HFFc6 (cell line): ENCODE results near the gene POMGNT2. TPM values are rescaled to one million over a fixed set of nuclear protein-coding genes. Genes with fewer than 3 reads are reported as not detected.

ENCODE experiments used
- DNase-seq: peaks from one replicate; pipeline ENCODE4 v3.0.0-alpha.2; 2018
- H3K27ac Mint-ChIP-seq: 2 replicates; pipeline ENCODE4 v1.8.0; 2020; ENCODE audit warnings: mild to moderate bottlenecking, mixed read lengths
- H3K27me3 Mint-ChIP-seq: 2 replicates; pipeline ENCODE4 v1.8.0; 2021; ENCODE audit warnings: mild to moderate bottlenecking, moderate library complexity, mixed read lengths; ENCODE audit not compliant: insufficient read depth
- H3K36me3 Mint-ChIP-seq: 2 replicates; pipeline ENCODE4 v1.8.0; 2021; ENCODE audit warnings: low read depth, mixed read lengths
- H3K4me1 Mint-ChIP-seq: 2 replicates; pipeline ENCODE4 v1.8.0; 2020; ENCODE audit warnings: low read depth, mixed read lengths
- H3K4me3 Mint-ChIP-seq: 2 replicates; pipeline ENCODE4 v1.8.0; 2020; ENCODE audit warnings: mild to moderate bottlenecking, moderate library complexity, mixed read lengths
- H3K9me3 Mint-ChIP-seq: 2 replicates; pipeline ENCODE4 v1.8.0; 2020; ENCODE audit warnings: mild to moderate bottlenecking, mixed read lengths
- total RNA-seq, 6 experiments: library from RNA; stranded (reverse); fragmentation: NEBNext Ultra II Directional; extraction: Animal tissue kit (Norgen Biotek cat#: 25700); gene quantifications; 2 replicates in 1 of 6; 3 replicates in 5 of 6; pipeline ENCODE4 v1.2.3, GENCODE V29; 2021
- TF ChIP-seq, protein P1 (sequence below): fragments of 200-600 bp; sonication (generic); IDR thresholded peaks from 2 replicates; pipeline ENCODE4 v1.5.0; 2021; ENCODE audit warnings: antibody characterized with exemption, mild to moderate bottlenecking

The POMGNT2 gene
- total RNA-seq, 6 experiments from 2014 or later, result 6.7 to 10.4 (median 8.2) TPM

DNA sequence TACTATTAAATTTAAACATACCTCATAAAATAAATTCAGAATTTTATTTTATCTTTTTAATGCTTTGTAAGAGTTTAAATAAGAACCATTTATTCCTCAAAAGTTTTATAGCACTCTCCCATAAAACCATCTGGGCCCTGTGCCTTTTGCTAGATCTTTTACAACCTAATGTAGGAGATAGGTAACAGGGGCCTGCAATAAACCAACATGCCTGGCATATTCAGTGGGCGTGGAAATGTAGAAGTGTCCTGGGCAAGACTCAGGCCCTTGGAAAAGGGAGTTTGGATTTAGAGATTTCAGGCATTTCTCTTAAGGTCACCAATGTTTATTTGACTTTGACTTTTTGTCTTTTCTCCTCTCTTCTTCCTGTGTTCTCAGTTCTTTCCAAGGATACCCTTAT lies 46.4 kb downstream of the POMGNT2 start:
- Mint-ChIP-seq H3K27me3 (peaks cover 27% of the 10 kb centered on the region), H3K36me3 (no peaks in the 10 kb centered on the region), H3K9me3 (no peaks in the 10 kb centered on the region), H3K4me3 (no peak overlapping the region), H3K4me1 (no peaks in the 10 kb centered on the region; the same call in 1 of the 2 replicates), H3K27ac (no peak overlapping the region)
- TF ChIP-seq, protein P1, sequence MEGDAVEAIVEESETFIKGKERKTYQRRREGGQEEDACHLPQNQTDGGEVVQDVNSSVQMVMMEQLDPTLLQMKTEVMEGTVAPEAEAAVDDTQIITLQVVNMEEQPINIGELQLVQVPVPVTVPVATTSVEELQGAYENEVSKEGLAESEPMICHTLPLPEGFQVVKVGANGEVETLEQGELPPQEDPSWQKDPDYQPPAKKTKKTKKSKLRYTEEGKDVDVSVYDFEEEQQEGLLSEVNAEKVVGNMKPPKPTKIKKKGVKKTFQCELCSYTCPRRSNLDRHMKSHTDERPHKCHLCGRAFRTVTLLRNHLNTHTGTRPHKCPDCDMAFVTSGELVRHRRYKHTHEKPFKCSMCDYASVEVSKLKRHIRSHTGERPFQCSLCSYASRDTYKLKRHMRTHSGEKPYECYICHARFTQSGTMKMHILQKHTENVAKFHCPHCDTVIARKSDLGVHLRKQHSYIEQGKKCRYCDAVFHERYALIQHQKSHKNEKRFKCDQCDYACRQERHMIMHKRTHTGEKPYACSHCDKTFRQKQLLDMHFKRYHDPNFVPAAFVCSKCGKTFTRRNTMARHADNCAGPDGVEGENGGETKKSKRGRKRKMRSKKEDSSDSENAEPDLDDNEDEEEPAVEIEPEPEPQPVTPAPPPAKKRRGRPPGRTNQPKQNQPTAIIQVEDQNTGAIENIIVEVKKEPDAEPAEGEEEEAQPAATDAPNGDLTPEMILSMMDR, result no peak
- DNase-seq, result no peak

DNA sequence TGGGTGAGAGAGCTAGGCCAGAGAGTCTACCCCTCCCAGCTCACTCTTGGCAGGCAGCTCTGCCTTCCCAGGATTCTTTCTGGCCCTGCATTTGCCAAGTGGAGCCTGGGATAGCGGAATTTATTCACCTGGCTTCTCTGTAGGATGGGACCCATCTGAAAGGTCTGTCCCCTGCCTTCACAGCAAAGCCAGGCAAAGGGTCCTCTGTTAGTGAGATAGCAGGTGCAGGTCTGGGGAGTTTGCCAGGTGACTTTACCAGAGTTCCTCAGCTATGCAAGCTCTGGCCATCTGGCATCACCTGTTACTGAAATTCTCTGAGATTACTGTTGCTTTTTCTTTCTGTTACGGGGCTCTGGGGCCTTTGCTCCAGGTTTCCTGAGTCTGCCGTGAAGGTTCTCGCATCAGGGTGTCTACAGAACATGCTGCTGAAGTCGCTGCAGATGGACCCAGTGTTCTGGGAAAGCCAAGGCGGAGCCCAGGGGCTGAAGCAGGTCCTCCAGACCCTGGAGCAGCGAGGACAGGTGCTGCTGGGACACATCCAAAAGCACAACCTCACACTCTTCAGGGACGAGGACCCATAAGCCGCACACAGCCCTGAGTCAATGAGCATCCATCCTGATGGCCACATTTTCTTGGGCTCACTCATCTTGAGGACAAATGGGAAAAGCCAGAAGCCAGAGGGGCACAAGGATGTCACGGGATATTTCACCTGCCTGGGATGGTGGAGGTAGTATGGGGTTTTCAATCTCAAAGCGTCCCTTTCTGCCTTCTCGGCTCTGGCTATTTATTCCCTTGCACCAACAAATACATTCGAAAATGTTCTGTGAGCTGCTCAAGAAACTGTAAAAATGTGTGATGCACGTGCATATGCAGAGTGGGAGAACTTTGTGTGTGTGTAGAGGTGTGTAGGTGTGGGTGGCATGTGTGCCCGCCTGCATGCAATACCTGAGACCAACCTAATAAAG lies 49.8 kb downstream of the POMGNT2 start:
- H3K4me3 Mint-ChIP-seq, result no peak overlapping the region
- H3K4me1 Mint-ChIP-seq, result no peaks in the 10 kb centered on the region
- no peak overlapping the region for H3K27ac Mint-ChIP-seq
- TF ChIP-seq, protein P1, result no peak
- H3K27me3 Mint-ChIP-seq, result peaks cover 33% of the 10 kb centered on the region
- H3K36me3 Mint-ChIP-seq, result no peaks in the 10 kb centered on the region
- DNase-seq, result no peak
- H3K9me3 Mint-ChIP-seq, result no peaks in the 10 kb centered on the region

- H3K27me3 Mint-ChIP-seq, result peaks cover 29% of the 10 kb centered on the region
- no peak overlapping the region for H3K27ac Mint-ChIP-seq
- H3K36me3 Mint-ChIP-seq, result no peaks in the 10 kb centered on the region
- TF ChIP-seq, protein P1, result no peak
- no peak overlapping the region for H3K4me3 Mint-ChIP-seq
- peaks cover 5% of the 10 kb centered on the region; the same call in 1 of the 2 replicates for H3K9me3 Mint-ChIP-seq
- H3K4me1 Mint-ChIP-seq, result no peaks in the 10 kb centered on the region
- DNase-seq, result no peak
Observed at GRCh38 chr3:43055393-43055792, 50.5 kb downstream of the POMGNT2 start.

DNA sequence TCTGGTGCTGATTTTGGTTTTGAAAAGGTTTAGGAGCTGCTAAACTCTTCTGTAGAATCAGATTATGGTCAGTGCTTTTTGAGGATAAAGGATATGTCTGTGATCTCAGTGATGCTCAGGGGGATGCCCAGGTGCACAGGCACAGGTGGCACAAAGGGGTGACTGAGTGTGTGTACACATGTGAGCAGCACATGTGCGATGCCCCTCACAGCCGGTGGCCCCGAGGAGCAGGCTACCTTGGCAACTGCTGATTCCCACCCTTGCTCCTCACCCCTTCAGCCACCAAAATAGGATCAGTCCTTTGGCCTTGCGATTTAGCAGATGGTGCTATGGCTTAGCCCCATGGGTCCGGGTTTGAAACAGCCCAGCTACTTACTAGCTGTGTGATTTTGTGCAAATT lies 51.1 kb downstream of the POMGNT2 start:
- TF ChIP-seq, protein P1, result no peak

GRCh38 chr3:43053291-43053690 lies 52.6 kb downstream of the POMGNT2 start:
- no peak overlapping the region for H3K4me3 Mint-ChIP-seq

More for the DNA sequence above, 51.1 kb downstream of the POMGNT2 start:
- Mint-ChIP-seq H3K27ac (no peak overlapping the region), H3K4me1 (no peaks in the 10 kb centered on the region), H3K36me3 (no peaks in the 10 kb centered on the region), H3K9me3 (peaks cover 8% of the 10 kb centered on the region; the same call in 1 of the 2 replicates), H3K4me3 (no peak overlapping the region), H3K27me3 (peaks cover 24% of the 10 kb centered on the region)
- DNase-seq, result no peak

More at GRCh38 chr3:43053291-43053690, 52.6 kb downstream of the POMGNT2 start:
- TF ChIP-seq, protein P1, result no peak
- H3K27me3 Mint-ChIP-seq, result peaks cover 24% of the 10 kb centered on the region
- no peaks in the 10 kb centered on the region for H3K36me3 Mint-ChIP-seq
- H3K27ac Mint-ChIP-seq, result no peak overlapping the region
- H3K9me3 Mint-ChIP-seq, result peaks cover 8% of the 10 kb centered on the region; the same call in 1 of the 2 replicates
- no peak for DNase-seq
- no peaks in the 10 kb centered on the region for H3K4me1 Mint-ChIP-seq
